Ramos (cell line): Measurements from ENCODE around the gene ADAMTS16.

Source experiments
- in situ Hi-C: fragments of 300-500 bp; cut with MboI; formaldehyde crosslinking; loops from one replicate; pipeline ENCODE4 v1.14.3; 2022; ENCODE audit warnings: low sequenced_read_pairs; ENCODE audit not compliant: unreplicated experiment

Gene ADAMTS16

DNA sequence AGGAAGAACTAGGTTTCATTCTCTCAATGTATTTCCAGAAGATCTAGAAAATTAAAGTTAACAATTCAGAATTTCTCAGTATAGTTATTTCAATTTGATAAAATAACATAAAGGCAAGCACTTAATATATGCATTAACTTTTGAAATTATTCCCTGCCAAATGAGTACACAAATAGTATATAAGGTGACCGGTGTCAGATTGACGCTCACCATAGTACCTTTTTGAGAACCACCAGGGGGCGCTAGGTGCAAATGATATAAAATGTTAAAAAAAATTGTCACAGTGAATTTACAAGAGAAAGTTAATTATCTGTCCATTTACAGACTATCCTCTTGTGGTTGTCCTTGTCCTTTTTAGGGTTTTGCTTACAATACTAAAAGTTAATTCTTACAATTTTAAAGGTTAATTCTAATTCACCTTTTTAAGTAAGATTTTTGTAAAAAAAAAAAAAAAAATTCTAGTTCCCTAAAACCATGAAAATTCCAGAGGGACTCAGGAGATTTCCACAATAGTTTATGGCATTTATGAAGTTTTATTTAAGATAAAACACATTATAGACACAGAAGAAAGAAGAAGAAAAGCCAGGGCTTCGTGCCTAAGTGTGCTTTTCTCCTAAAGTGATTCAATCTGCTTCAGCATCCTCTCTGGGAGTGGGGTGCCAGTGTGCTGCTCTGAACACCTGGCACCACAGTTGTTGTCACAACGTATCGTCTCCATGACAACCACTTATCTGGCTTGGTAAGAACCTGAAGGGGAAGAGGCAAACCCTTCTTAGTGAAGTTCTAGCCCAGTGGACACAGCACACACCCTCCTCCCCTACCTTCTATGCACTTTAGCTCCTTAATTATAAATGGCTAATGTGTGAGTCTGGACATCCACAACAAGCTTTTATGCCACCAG is 1.7 kb downstream of the ADAMTS16 start:
- in situ Hi-C loops: no loop called here

DNA sequence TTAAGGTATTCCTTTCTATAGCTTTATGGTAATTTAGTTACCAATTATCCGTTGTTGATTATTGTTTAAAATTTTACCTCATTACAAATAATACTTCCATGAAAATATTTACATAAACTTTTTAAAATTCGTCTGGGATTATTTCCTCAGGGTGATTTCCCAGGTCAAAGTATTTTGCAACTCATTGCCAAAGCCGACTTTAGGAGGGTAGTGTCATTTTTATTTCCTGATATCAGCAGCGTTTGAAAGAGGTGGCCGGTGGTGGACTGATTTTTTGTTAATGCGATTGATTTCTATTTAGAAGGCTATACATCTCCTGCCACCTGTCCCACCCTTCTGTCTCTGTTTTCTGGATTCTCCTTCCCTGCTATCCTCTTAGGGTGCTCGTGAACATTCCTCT is 4.3 kb downstream of the ADAMTS16 start:
- in situ Hi-C loops: no loop called here

DNA sequence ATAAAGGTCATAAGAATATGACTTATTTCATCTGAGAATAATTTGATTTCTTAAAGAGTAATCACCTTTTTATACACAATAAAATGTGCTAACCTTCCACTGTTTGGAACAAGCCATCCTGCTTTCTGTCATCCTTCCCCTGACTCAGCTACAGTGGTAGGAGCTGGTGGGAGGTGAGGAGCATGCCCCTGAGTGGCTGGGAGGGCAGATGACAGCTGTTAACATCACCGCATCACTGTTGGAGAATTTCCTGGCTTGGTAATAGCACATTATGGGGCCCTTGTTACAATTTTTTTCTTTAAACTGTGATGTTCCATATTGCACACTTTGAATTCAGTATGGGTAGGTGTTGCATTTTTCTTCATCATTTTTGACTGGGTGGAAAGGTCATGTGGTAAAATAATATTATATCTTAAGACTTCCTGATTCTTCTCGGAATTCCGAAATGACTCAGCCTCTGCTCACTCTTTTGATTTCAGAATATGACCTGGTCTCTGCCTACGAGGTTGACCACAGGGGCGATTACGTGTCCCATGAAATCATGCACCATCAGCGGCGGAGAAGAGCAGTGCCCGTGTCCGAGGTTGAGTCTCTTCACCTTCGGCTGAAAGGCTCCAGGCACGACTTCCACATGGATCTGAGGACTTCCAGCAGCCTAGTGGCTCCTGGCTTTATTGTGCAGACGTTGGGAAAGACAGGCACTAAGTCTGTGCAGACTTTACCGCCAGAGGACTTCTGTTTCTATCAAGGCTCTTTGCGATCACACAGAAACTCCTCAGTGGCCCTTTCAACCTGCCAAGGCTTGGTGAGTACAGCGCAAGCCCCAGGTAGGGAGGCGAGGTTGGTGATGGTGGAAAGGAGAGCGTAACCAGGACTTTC is 5.8 kb downstream of the ADAMTS16 start:
- in situ Hi-C loops: no loop called here

DNA sequence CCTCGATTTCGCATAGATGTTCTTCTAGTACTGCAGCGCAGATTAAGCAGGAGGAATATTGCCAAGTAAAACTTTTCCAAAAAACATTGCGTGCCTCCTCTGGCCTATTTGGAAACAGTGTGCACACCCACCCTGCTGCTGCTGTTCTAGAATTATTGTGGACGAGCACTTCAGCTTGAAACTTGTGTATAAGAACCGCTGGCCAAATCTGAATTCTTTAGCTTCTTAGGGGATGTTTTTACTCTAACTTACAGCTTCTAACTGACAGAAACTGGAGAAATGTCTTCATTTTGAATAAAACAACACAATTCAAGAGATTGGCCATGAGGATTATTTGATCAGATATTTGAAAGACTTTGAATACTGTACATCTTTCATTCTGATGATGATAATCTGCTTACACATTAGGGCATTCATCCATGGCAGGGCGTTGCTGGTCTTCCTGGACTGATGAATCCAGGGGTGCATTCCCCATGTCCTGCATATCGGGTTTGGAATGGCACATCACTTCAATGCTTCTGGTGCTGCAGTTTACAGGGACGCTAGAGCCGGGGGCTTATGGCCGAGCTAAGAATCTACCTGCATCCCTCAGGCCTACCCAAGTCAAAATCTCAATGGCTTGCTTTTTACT is 6.5 kb downstream of the ADAMTS16 start:
- in situ Hi-C loops: no loop called here

DNA sequence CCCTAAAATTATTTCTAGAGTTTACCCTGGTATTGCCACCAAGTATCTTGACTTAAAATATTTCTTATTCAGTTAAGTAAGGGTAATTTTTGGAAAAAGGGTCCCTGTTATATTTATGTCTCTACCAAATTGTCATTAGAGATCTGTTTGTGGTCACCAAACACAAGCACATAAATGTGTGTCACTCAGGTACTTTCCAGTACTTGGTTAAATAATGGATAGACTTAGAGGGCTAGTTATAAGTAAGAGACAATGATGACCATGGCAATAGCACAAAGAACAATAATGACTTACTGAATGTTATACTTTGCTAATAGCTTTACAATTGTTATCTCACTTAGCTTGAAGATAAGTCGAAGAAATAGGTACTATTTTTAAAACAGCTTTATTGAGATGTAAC is 9.0 kb downstream of the ADAMTS16 start:
- in situ Hi-C loops: no loop called here

DNA sequence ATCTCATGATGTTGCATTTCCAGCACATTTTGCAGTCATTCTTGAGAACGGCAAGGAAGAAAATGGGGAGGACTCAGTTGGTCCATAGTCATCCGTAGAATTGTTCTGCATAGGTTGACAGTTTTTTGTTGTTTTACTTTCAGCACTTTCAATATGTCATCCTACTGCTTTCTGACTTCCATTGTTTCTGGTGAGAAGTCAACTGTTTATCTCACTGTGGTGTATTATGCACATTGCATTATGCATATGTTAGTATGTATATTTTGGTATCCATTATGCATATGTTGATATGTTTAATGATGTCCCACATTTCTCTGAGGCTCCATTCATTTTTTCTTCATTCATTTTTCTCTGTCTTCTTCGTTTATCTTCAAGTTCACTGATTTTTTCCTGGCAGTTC is 10.5 kb downstream of the ADAMTS16 start:
- in situ Hi-C loops: no loop called here

DNA sequence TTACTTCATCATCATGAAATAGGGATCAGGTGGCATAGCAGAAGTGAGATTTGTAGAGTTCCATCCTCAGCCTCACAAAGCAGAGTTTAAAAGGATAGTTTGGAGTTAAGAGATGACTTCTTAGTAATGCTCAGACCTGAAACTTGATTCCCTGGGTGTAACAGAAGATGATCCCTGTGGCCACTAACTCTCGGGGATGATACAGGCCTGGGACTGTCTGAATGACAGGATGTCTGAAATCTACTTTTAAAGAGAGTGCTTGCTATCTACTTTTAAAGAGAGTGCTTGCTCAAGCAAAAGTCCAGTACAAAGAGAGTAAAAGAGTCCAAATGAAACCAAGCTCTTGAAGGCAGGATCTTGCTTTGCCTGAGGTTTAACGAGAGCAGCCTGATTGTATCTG is 14.6 kb downstream of the ADAMTS16 start:
- in situ Hi-C loops: no loop called here

DNA sequence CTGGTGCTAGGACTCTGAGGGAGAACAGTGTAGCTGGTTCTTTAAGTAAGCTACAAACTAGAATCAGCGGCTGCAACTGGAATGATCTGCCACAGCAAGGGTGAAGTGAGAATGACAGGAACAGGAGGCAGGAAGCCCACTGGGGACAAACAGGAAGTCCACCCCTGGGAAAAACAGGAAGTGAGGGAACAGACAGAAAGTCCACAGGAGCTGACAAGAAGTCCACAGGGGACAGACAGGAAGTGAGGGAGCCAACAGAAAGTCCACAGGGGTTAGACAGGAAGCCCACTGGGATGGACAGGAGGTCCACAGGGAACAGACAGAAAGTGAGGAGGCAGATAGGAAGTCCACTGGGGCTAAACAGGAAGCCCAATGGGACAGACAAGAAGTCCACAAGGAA is 15.5 kb downstream of the ADAMTS16 start:
- in situ Hi-C loops: no loop called here

DNA sequence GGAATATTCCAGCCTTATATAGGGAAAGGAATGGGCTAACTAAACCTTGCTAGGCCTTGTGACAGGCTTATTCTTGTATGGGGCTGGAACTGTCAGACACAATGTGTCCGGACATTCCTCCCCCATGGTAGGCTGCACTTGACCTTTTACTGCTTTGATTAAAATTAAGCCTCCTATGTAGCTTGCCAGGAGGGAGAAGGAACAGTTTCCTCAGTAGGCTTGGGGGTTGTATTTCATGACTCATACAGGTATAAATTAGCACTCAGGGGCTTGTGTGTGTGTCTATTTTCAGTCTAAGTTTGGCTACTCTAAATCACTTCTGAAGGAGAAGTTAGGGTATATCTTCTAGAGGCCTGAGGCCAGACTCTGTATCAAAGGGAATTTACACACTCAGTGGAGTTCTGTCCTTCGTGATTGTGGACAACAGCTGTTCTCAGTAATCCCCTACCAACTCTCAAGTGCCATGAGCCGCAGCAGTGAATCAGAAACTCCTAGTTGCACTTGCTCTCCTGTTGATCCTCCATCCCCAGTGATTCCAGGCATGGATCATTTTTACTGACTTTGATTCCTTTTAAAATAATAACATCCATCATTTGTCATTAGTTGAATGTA is 16.4 kb downstream of the ADAMTS16 start:
- in situ Hi-C loops: no loop called here

DNA sequence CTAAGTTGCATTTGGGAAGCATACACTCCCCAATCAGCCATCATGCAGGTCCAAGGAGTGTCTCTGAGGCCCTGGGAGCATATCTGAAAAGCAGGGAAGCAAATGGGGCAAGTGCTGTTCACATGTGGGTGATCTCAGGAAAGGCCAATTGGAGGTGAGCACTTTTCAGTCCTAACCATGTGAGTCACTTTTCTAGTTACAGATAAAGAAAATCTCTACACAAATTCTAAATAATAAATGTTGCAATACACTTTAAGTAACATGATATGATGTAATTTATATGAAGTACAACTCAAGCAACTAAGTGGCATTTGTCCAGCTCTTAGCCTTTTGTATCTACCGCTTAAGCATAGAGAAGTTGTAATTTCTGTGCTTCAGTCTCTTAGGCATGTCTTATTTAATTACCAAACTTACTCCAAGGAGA is 18.4 kb downstream of the ADAMTS16 start:
- in situ Hi-C loops: no loop called here

DNA sequence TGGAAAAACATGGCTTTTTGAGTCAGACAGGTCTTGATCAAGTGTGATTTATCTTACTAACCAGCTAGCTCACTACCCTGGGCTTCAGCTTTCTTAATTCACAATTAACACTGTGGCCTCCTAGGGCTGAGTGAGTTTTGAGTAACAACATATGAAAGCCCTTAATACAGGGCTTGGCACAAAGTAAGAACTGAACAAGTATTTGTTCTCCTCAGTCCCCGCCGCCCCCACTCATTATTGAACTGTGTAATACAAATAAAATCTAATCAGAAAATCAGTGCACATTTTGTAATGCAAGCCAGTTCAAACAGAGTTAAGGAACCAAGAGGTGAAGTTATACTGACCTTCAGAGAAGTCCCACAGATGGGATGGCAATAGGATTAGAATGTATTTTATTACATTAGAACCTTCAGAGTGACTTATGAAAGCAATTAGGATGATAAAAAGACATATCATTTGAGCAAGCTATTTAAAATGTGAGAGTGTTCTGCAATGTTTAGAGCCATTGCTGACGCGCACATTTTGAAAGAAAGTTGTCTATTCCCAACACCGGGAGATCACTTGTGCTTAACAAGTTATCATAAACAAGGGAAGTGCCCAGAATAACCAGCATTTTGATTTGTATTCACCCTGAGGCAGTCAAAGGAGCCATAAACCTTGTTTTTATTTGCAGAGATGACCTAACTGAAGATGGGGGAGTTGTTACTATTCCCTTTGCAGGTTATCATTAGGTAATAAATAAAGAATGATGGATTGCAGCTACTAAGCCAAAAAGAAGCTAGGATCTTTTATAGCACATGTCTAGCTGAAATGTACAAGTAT is 19.4 kb downstream of the ADAMTS16 start:
- in situ Hi-C loops: no loop called here

DNA sequence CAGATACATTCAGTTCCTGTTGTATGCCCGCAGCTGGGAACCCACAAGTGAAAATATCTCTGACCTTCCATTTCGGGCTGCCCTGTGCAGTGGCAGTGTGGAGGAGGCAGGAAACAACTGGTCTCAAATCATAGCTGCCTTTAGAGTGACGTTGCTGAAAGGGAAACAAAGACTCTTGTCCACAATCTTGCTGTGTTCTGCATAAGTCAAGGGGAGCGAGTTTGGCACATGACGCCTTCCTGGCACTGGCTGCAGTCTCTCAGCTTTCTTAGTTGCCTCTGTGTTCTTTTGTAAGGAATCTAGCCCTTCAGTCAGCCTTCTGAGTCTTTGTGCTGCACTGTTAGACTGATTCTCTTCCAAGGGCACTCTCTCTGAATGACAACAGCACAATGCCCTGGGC is 24.0 kb downstream of the ADAMTS16 start:
- in situ Hi-C loops: no loop called here

DNA sequence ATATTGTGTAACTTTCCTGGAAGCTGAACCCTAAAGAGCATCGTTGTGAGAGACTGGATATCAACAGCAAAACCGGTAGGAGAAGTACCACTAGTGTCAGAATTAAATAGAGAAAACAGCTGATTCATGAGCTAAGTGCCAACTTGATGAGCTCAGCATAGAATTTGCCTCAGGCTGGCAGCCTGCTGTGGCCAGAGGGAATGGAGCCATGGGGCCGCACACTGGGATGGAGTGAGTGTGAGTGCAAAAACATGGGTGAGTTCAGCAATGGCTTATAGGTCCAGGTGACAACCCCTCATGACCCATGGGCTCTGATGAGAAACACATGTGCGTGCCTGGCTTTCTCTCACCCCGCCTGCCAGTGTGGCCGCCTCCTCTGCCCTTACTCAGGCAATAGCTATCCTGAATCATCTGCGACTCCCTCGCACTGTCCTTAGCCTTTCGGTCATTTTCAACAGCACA is 25.4 kb downstream of the ADAMTS16 start:
- in situ Hi-C loops: no loop called here

DNA sequence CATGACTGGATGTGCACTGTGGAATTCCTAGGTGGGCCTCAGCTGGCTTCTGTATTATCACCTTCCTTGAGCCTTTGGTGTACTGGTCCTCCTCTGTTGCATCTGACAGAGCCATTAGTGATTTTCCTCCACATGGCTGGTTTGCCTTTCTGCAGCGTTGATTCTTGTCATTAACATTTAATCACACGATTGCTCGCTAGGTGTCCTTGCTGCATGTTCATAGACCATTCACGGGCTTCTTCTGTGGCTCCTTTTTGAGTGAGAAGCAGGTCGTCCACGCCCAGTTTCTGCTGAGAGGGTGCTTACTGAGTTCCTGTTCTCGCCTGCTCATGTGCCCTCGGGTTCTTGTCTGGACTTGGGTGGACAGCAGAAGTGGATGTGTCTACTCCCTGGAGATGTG is 29.3 kb downstream of the ADAMTS16 start:
- in situ Hi-C loops: no loop called here

DNA sequence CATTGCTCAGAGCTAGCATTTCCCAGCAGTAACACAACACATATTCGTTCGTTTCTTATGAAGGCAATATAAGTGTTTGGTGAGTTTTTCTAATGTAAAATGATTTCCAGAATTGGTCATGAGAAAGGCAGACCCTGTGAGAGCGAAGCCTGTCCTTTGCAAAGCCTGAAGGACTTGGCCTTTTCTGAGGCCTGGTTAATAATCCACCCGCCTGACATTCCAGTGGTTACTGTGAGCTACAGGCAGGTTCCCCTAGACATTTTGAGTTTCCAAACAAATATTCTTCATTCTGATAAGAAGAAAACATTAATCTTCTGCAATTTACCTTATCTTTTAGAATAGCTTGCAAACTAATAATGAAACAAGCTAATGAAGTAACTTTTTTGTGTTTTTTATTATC is 38.0 kb downstream of the ADAMTS16 start:
- in situ Hi-C loops: no loop called here

DNA sequence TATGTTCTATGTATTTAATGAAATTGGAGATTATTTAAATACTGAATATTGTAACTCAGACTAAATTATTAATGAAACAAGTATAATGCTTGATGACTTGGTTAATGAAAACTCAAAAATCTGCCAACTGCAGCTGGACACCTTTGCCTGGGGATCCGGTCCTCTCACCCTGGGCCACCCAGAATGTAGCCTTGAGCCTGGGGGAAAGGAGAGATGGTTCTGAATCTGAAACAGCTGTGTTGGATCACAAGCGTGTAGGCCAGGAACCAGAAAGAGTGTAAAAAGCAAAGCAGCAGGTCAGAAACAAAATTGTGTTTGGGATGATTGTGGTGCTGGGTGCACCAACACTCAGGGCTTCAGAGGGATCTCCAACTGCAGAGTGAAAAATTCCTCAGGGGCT is 38.5 kb downstream of the ADAMTS16 start:
- in situ Hi-C loops: no loop called here

DNA sequence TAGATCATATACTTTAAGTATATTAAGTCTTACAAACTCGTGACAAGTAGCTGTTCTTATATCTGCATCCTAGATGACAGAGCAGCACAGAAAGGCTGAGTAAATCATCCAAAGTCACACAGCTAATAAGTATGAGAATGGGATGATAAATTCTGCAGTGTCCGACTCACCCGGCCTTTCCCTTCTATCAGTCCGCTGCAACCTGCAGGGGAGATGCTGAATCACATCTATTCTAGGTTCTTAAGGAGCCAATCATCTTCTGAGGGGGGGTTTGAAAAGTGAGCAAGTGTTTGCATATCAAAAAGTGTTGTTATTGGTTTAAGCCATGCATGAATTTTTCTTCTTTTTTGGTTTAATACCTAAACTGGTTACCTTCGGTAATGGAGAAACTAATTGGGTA is 38.9 kb downstream of the ADAMTS16 start:
- in situ Hi-C loops: no loop called here

DNA sequence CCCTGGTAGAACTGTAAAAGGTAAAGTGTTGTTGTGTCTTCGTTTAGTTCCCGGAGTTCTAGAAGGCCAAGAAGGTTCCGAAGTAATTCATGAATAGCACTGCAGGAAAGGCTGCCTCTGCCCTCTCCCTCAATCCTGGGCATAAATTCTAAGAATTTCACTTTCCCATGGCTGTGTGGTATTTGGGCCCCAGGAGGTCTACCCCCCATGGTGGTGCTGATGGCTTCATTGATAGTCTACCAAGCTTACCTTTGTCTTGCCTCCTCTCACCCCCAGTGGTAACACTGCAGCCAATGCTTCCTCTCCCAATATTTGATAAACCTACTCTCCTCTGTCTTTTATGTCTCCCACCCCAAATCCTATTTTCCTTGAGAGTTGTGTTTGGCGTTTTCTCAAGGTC is 39.5 kb downstream of the ADAMTS16 start:
- in situ Hi-C loops: no loop called here

DNA sequence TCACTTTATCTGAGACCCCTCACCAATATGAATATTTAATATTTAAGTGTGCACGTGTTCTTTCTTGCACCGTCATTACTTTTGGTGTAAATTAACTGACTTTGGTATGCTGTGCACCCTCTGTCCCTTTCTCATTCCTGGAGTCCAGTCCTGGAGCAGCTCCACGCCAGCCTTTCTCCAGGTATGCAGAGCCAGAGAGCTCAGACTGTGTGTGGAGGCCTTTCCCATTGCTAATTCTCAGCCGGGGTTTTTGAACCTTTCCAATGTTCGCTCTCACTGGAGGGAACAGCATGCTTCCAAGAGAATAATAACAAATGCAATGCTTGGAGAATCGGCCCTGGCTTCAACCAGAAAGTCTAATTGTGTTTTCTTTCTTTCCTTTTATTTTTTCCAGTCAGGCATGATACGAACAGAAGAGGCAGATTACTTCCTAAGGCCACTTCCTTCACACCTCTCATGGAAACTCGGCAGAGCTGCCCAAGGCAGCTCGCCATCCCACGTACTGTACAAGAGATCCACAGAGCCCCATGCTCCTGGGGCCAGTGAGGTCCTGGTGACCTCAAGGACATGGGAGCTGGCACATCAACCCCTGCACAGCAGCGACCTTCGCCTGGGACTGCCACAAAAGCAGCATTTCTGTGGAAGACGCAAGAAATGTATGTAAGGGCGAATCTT is 41.7 kb downstream of the ADAMTS16 start:
- in situ Hi-C loops: no loop called here
